Motor neuron (in vitro differentiated cells): ENCODE data around the gene TBCD. TPM values are rescaled to one million over a fixed set of nuclear protein-coding genes. Genes with fewer than 3 reads are reported as not detected.

ENCODE experiments used
- ATAC-seq, 8 experiments: fragments of 200-7000 bp; cut with Tn5 transposase; replicated peaks in 6 of 8; 2 replicates each; pipeline ENCODE4 v1.8.0; 2021; ENCODE audit warnings: mild to moderate bottlenecking in 8 of 8, moderate library complexity in 8 of 8
- H3K27ac ChIP-seq, 2 donors: fragments of 250-450 bp; sonication (Bioruptor Pico); 2 replicates each; pipeline ENCODE4 v1.9.0; 2021; ENCODE audit warnings: antibody characterized with exemption in 2 of 2, mild to moderate bottlenecking in 2 of 2, moderate library complexity in 1 of 2
- H3K4me1 ChIP-seq, 2 donors: fragments of 250-450 bp; sonication (Bioruptor Pico); replicated peaks in 1 of 2; 2 replicates each; pipeline ENCODE4 v1.6.1; 2021; ENCODE audit warnings: antibody characterized with exemption in 2 of 2, mild to moderate bottlenecking in 2 of 2, moderate library complexity in 1 of 2
- H3K4me3 ChIP-seq, 5 donors: fragments of 250-450 bp; sonication (Bioruptor Pico); 2 replicates each; pipeline ENCODE4 v1.9.0; 2021; ENCODE audit warnings: antibody characterized with exemption in 5 of 5, mild to moderate bottlenecking in 5 of 5, moderate library complexity in 4 of 5
- WGBS, 10 experiments: fragments of 450-650 bp; shearing (Covaris generic); methylation state at CpG; one replicate each; pipeline ENCODE4 v1.0.0; 2022; 5-methylcytosine and 5-hydroxymethylcytosine counted together
- in situ Hi-C, 9 experiments: fragments of 400-800 bp; cut with MboI; loops; one replicate each; pipeline ENCODE4 v1.15.0; 2021; ENCODE audit warnings: low sequenced_read_pairs in 9 of 9, low pct_unique_long_range_greater_than_20kb in 2 of 9; ENCODE audit not compliant: unreplicated experiment in 9 of 9
- total RNA-seq, 8 experiments: library from RNA; unstranded; fragments of 300-600 nt; gene quantifications; 2 replicates each; pipeline versions ENCODE4 v1.2.3 to v1.2.4, GENCODE V29; 2022

The TBCD gene
- total RNA-seq, 8 experiments from 2014 or later: 27.2 to 94.3 (median 47.2) TPM

- 80 to 100% (median 95%) methylated on average over 1 of the region's 29 CpGs; no CpG with 5 or more reads in 6 of the 10 experiments for WGBS, 10 experiments
- H3K4me1 ChIP-seq: no peaks in the 10 kb centered on the region
- H3K4me3 ChIP-seq: no peak overlapping the region
- no peak for ATAC-seq
- in situ Hi-C loops: no loop called here
- H3K27ac ChIP-seq: no peak overlapping the region
These were observed 144.5 kb downstream of the TBCD start for GRCh38 chr17:82896071-82897000.

GRCh38 chr17:82897514-82898249 lies 145.8 kb downstream of the TBCD start:
- no peak for ATAC-seq
- Histone ChIP-seq H3K4me1 (no peaks in the 10 kb centered on the region), H3K27ac (no peak overlapping the region), H3K4me3 (no peak overlapping the region)
- WGBS, 10 experiments: 87 to 100% (median 100%) methylated on average over 1 to 6 of the region's 24 CpGs; no CpG with 5 or more reads in 7 of the 10 experiments
- in situ Hi-C loops: no loop called here

- H3K4me1 ChIP-seq: no peaks in the 10 kb centered on the region
- H3K27ac ChIP-seq: no peak overlapping the region
- WGBS, 10 experiments: 80 to 100% (median 93%) methylated on average over 2 to 24 of the region's 53 CpGs; no CpG with 5 or more reads in 3 of the 10 experiments
- no peak overlapping the region for H3K4me3 ChIP-seq
- in situ Hi-C loops: no loop called here
- peak in 1 of 8 experiments; percentile 13 for ATAC-seq
These were observed 147.2 kb downstream of the TBCD start for GRCh38 chr17:82898976-82899514.

GRCh38 chr17:82899941-82900340 lies 148.1 kb downstream of the TBCD start:
- 58 to 100% (median 82%) methylated on average over 1 to 6 of the region's 7 CpGs; no CpG with 5 or more reads in 2 of the 10 experiments for WGBS, 10 experiments
- ATAC-seq: no peak
- H3K27ac ChIP-seq: no peak overlapping the region
- no peaks in the 10 kb centered on the region for H3K4me1 ChIP-seq
- in situ Hi-C loops: no loop called here
- no peak overlapping the region for H3K4me3 ChIP-seq

- ATAC-seq: no peak
- in situ Hi-C loops: no loop called here
- Histone ChIP-seq H3K4me1 (no peaks in the 10 kb centered on the region), H3K4me3 (no peak overlapping the region), H3K27ac (no peak overlapping the region)
- 92 to 100% (median 98%) methylated on average over 2 to 17 of the region's 19 CpGs; no CpG with 5 or more reads in 5 of the 10 experiments for WGBS, 10 experiments
These were observed 148.9 kb downstream of the TBCD start for GRCh38 chr17:82900741-82901140.

GRCh38 chr17:82901356-82901755 lies 149.5 kb downstream of the TBCD start:
- 95 to 100% methylated on average over 1 to 4 of the region's 16 CpGs; no CpG with 5 or more reads in 8 of the 10 experiments for WGBS, 10 experiments
- no peak for ATAC-seq
- Histone ChIP-seq H3K4me1 (no peaks in the 10 kb centered on the region), H3K4me3 (no peak overlapping the region), H3K27ac (no peak overlapping the region)
- in situ Hi-C loops: no loop called here

GRCh38 chr17:82901856-82902255 lies 150.0 kb downstream of the TBCD start:
- Histone ChIP-seq H3K4me3 (no peak overlapping the region), H3K4me1 (no peaks in the 10 kb centered on the region), H3K27ac (no peak overlapping the region)
- ATAC-seq: no peak
- in situ Hi-C loops: no loop called here
- 57 to 94% (median 82%) methylated on average over 3 to 12 of the region's 16 CpGs; no CpG with 5 or more reads in 2 of the 10 experiments for WGBS, 10 experiments

- Histone ChIP-seq H3K4me3 (no peak overlapping the region), H3K27ac (no peak overlapping the region), H3K4me1 (no peaks in the 10 kb centered on the region)
- 80 to 100% (median 89%) methylated on average over 1 to 11 of the region's 37 CpGs; no CpG with 5 or more reads in 4 of the 10 experiments for whole genome bisulfite sequencing, 10 experiments
- no peak for ATAC-seq
- in situ Hi-C loops: no loop called here
These were observed 151.4 kb downstream of the TBCD start for GRCh38 chr17:82902972-82903874.

GRCh38 chr17:82905130-82905529 lies 153.3 kb downstream of the TBCD start:
- Histone ChIP-seq H3K27ac (no peak overlapping the region), H3K4me1 (no peaks in the 10 kb centered on the region), H3K4me3 (no peak overlapping the region)
- WGBS, 10 experiments: 60% methylated on average over 2 of the region's 20 CpGs; no CpG with 5 or more reads in 9 of the 10 experiments
- ATAC-seq: no peak
- in situ Hi-C loops: no loop called here

- in situ Hi-C loops: no loop called here
- no peak for ATAC-seq
- 60 to 100% (median 89%) methylated on average over 1 to 8 of the region's 19 CpGs; no CpG with 5 or more reads in 2 of the 10 experiments for WGBS, 10 experiments
These were observed 156.1 kb downstream of the TBCD start for GRCh38 chr17:82907797-82908542.

GRCh38 chr17:82908543-82909160 lies 156.8 kb downstream of the TBCD start:
- in situ Hi-C loops: no loop called here
- WGBS, 10 experiments: 65 to 100% (median 92%) methylated on average over 2 to 11 of the region's 13 CpGs
- no peak overlapping the region for H3K4me3 ChIP-seq
- ATAC-seq: no peak
- H3K27ac ChIP-seq: no peak overlapping the region
- H3K4me1 ChIP-seq: no peaks in the 10 kb centered on the region

More at GRCh38 chr17:82907797-82908542, 156.1 kb downstream of the TBCD start:
- H3K27ac ChIP-seq: no peak overlapping the region
- no peak overlapping the region for H3K4me3 ChIP-seq
- no peaks in the 10 kb centered on the region for H3K4me1 ChIP-seq
